ENCODE measurements around the gene WDR1.

Gene WDR1

GRCh38 chr4:10161146-10161545 is 44.5 kb upstream of the WDR1 start:
- DNase-seq (ENCODE audit: extremely low read depth, insufficient read length) = no peak
- H3K36me3 ChIP-seq (ENCODE audit: control insufficient read depth, insufficient read depth, low read length) = no peaks in the 10 kb centered on the region
- no peak for TF ChIP-seq CTCF (IDR thresholded peaks at IDR 0.05; ENCODE audit: insufficient read depth, low read length, poor library complexity, severe bottlenecking)
- H3K4me3 ChIP-seq (replicated peaks; ENCODE audit: low read depth, low read length) = no peak overlapping the region
- no peaks in the 10 kb centered on the region for H3K27me3 ChIP-seq (replicated peaks; ENCODE audit: control insufficient read depth, insufficient read depth, low read length)

GRCh38 chr4:10160281-10160856 is 43.8 kb upstream of the WDR1 start:
- Histone ChIP-seq H3K4me3 (replicated peaks; ENCODE audit: low read depth, low read length) (no peak overlapping the region), H3K36me3 (ENCODE audit: control insufficient read depth, insufficient read depth, low read length) (no peaks in the 10 kb centered on the region), H3K27me3 (replicated peaks; ENCODE audit: control insufficient read depth, insufficient read depth, low read length) (no peaks in the 10 kb centered on the region)
- DNase-seq (ENCODE audit: extremely low read depth, insufficient read length) = no peak
- TF ChIP-seq CTCF (IDR thresholded peaks at IDR 0.05; ENCODE audit: insufficient read depth, low read length, poor library complexity, severe bottlenecking) = peak; percentile 11

GRCh38 chr4:10159671-10160070 is 43.1 kb upstream of the WDR1 start:
- no peak for TF ChIP-seq CTCF (IDR thresholded peaks at IDR 0.05; ENCODE audit: insufficient read depth, low read length, poor library complexity, severe bottlenecking)
- H3K4me3 ChIP-seq (replicated peaks; ENCODE audit: low read depth, low read length) = no peak overlapping the region
- no peaks in the 10 kb centered on the region for H3K36me3 ChIP-seq (ENCODE audit: control insufficient read depth, insufficient read depth, low read length)
- DNase-seq (ENCODE audit: extremely low read depth, insufficient read length) = no peak
- H3K27me3 ChIP-seq (replicated peaks; ENCODE audit: control insufficient read depth, insufficient read depth, low read length) = no peaks in the 10 kb centered on the region

- DNase-seq (ENCODE audit: extremely low read depth, insufficient read length) = no peak
- Histone ChIP-seq H3K27me3 (replicated peaks; ENCODE audit: control insufficient read depth, insufficient read depth, low read length) (no peaks in the 10 kb centered on the region), H3K36me3 (ENCODE audit: control insufficient read depth, insufficient read depth, low read length) (no peaks in the 10 kb centered on the region), H3K4me3 (replicated peaks; ENCODE audit: low read depth, low read length) (no peak overlapping the region)
- TF ChIP-seq CTCF (IDR thresholded peaks at IDR 0.05; ENCODE audit: insufficient read depth, low read length, poor library complexity, severe bottlenecking) = no peak
Observed at GRCh38 chr4:10158333-10158942, 41.8 kb upstream of the WDR1 start.

- TF ChIP-seq CTCF (IDR thresholded peaks at IDR 0.05; ENCODE audit: insufficient read depth, low read length, poor library complexity, severe bottlenecking) = peak; percentile 82
- DNase-seq (ENCODE audit: extremely low read depth, insufficient read length) = no peak
- H3K4me3 ChIP-seq (replicated peaks; ENCODE audit: low read depth, low read length) = no peak overlapping the region
Observed at GRCh38 chr4:10157478-10158332, 41.1 kb upstream of the WDR1 start.

More at GRCh38 chr4:10157478-10158332, 41.1 kb upstream of the WDR1 start:
- no peaks in the 10 kb centered on the region for H3K36me3 ChIP-seq (ENCODE audit: control insufficient read depth, insufficient read depth, low read length)
- H3K27me3 ChIP-seq (replicated peaks; ENCODE audit: control insufficient read depth, insufficient read depth, low read length) = no peaks in the 10 kb centered on the region

Measured in GM06990 (cell line).